ENCODE measurements around the gene SFR1. TPM values are rescaled to one million over a fixed set of nuclear protein-coding genes. Genes with fewer than 3 reads are reported as not detected.
A peak's percentile ranks its signal among the peaks of the same experiment; 100 is the strongest.

SFR1 gene
- total RNA-seq, 1 experiment from 2014 or later, result 8.9 TPM

GRCh38 chr10:104076743-104077160 lies 45.2 kb upstream of the SFR1 start:
- POLR2A ChIA-PET, result interaction anchor here (0.6 to 31.8 kb wide), 6 partner anchors 10 to 42 kb away, joined by 3 to 1749 read pairs (median 6); partner anchors contain the start of gene SFR1
- peak; percentile 65 for DNase-seq (ENCODE audit: unreplicated experiment)
- no peaks in the 10 kb centered on the region for H3K27me3 Mint-ChIP-seq (ENCODE audit: insufficient read depth, unreplicated experiment)
- CTCF ChIA-PET, result interaction anchor here (0.5 to 4.0 kb wide), 4 partner anchors 11 to 45 kb away, joined by 3 to 32 read pairs (median 4); partner anchors contain the start of gene SFR1
- no peak overlapping the region for H3K4me3 Mint-ChIP-seq (ENCODE audit: unreplicated experiment)
- peaks cover 10% of the 10 kb centered on the region for H3K36me3 Mint-ChIP-seq (ENCODE audit: insufficient read depth, unreplicated experiment)
- H3K9me3 Mint-ChIP-seq (ENCODE audit: unreplicated experiment), result no peaks in the 10 kb centered on the region
- no TSS peak for BruUV-seq (replicated peaks)
- TF ChIP-seq, protein P1, sequence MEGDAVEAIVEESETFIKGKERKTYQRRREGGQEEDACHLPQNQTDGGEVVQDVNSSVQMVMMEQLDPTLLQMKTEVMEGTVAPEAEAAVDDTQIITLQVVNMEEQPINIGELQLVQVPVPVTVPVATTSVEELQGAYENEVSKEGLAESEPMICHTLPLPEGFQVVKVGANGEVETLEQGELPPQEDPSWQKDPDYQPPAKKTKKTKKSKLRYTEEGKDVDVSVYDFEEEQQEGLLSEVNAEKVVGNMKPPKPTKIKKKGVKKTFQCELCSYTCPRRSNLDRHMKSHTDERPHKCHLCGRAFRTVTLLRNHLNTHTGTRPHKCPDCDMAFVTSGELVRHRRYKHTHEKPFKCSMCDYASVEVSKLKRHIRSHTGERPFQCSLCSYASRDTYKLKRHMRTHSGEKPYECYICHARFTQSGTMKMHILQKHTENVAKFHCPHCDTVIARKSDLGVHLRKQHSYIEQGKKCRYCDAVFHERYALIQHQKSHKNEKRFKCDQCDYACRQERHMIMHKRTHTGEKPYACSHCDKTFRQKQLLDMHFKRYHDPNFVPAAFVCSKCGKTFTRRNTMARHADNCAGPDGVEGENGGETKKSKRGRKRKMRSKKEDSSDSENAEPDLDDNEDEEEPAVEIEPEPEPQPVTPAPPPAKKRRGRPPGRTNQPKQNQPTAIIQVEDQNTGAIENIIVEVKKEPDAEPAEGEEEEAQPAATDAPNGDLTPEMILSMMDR (IDR thresholded peaks at IDR 0.05; ENCODE audit: unreplicated experiment), result no peak
- intact Hi-C loops (cut with micrococcal nuclease), result no loop called here
- H3K4me1 Mint-ChIP-seq (ENCODE audit: insufficient read depth, unreplicated experiment), result peaks cover 12% of the 10 kb centered on the region
- no peak overlapping the region for H3K27ac Mint-ChIP-seq (ENCODE audit: low read depth, unreplicated experiment)

DNA sequence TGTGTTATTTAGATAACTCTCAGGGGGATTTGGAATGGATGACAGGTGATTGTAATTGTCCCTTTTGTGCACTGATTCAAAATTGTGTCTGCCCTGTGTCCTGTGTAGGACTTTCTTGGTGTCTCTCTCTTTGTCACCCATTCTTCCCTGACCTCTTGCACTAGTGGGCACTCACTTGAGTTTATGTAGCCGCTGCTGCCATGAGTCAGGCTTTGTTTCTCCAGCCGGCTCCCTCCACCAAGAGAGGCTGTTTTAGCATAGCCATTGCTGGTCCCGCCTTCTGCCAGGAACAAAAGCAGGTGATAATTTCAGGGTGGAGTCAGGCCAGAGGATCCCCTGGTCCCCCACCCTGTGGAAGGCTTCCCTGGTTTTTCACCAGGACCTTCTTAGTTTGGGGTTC lies 44.7 kb upstream of the SFR1 start:
- Mint-ChIP-seq H3K4me1 (ENCODE audit: insufficient read depth, unreplicated experiment) (peaks cover 13% of the 10 kb centered on the region), H3K4me3 (ENCODE audit: unreplicated experiment) (no peak overlapping the region), H3K9me3 (ENCODE audit: unreplicated experiment) (no peaks in the 10 kb centered on the region), H3K27me3 (ENCODE audit: insufficient read depth, unreplicated experiment) (no peaks in the 10 kb centered on the region), H3K36me3 (ENCODE audit: insufficient read depth, unreplicated experiment) (peaks cover 6% of the 10 kb centered on the region), H3K27ac (ENCODE audit: low read depth, unreplicated experiment) (no peak overlapping the region)
- intact Hi-C loops (cut with micrococcal nuclease), result no loop called here
- no TSS peak for BruUV-seq (replicated peaks)
- CTCF ChIA-PET, result interaction anchor here (1.2 to 4.0 kb wide), 2 partner anchors 15 to 45 kb away, joined by 3 to 32 read pairs; partner anchors contain the start of gene SFR1
- POLR2A ChIA-PET, result interaction anchor here (0.7 to 31.8 kb wide), 8 partner anchors 10 to 189 kb away, joined by 3 to 1749 read pairs (median 4); partner anchors contain the start of gene SFR1
- DNase-seq (ENCODE audit: unreplicated experiment), result no peak
- TF ChIP-seq, protein P1 (IDR thresholded peaks at IDR 0.05; ENCODE audit: unreplicated experiment), result no peak

- BruUV-seq (replicated peaks), result no TSS peak
- TF ChIP-seq, protein P1 (IDR thresholded peaks at IDR 0.05; ENCODE audit: unreplicated experiment), result no peak
- CTCF ChIA-PET, result interaction anchor here (0.7 to 4.0 kb wide), 2 partner anchors 25 to 44 kb away, joined by 3 to 32 read pairs; partner anchors contain the start of gene SFR1
- Mint-ChIP-seq H3K27ac (ENCODE audit: low read depth, unreplicated experiment) (no peak overlapping the region), H3K36me3 (ENCODE audit: insufficient read depth, unreplicated experiment) (peaks cover 3% of the 10 kb centered on the region), H3K9me3 (ENCODE audit: unreplicated experiment) (no peaks in the 10 kb centered on the region), H3K27me3 (ENCODE audit: insufficient read depth, unreplicated experiment) (no peaks in the 10 kb centered on the region), H3K4me1 (ENCODE audit: insufficient read depth, unreplicated experiment) (peaks cover 13% of the 10 kb centered on the region), H3K4me3 (ENCODE audit: unreplicated experiment) (no peak overlapping the region)
- no peak for DNase-seq (ENCODE audit: unreplicated experiment)
- POLR2A ChIA-PET, result interaction anchor here (0.7 to 31.8 kb wide), 9 partner anchors 8 to 190 kb away, joined by 3 to 1749 read pairs (median 4); partner anchors contain the start of gene SFR1
- intact Hi-C loops (cut with micrococcal nuclease), result no loop called here
Observed at GRCh38 chr10:104077663-104078151, 44.3 kb upstream of the SFR1 start.

GRCh38 chr10:104080762-104081161 lies 41.2 kb upstream of the SFR1 start:
- Mint-ChIP-seq H3K27me3 (ENCODE audit: insufficient read depth, unreplicated experiment) (no peaks in the 10 kb centered on the region), H3K36me3 (ENCODE audit: insufficient read depth, unreplicated experiment) (no peaks in the 10 kb centered on the region), H3K4me1 (ENCODE audit: insufficient read depth, unreplicated experiment) (peaks cover 24% of the 10 kb centered on the region), H3K27ac (ENCODE audit: low read depth, unreplicated experiment) (no peak overlapping the region), H3K9me3 (ENCODE audit: unreplicated experiment) (no peaks in the 10 kb centered on the region), H3K4me3 (ENCODE audit: unreplicated experiment) (peak overlapping the region; percentile 83)
- intact Hi-C loops (cut with micrococcal nuclease), result loop anchor here (1.0 to 5.0 kb wide), 2 partner anchors 33 to 192 kb away; no protein-coding TSS in a partner anchor
- DNase-seq (ENCODE audit: unreplicated experiment), result peak; percentile 65
- TF ChIP-seq, protein P1 (IDR thresholded peaks at IDR 0.05; ENCODE audit: unreplicated experiment), result peak; percentile 45
- POLR2A ChIA-PET, result interaction anchor here (0.6 to 31.8 kb wide), 14 partner anchors 8 to 210 kb away, joined by 3 to 1749 read pairs (median 4); partner anchors contain the start of genes GSTO1 and SFR1
- BruUV-seq (replicated peaks), result no TSS peak
- CTCF ChIA-PET, result interaction anchor here (0.6 to 6.0 kb wide), 15 partner anchors 9 to 195 kb away, joined by 3 to 157 read pairs (median 5); partner anchors contain the start of genes GSTO1 and SFR1
